ENCODE data around the gene ROGDI. TPM values are rescaled to one million over a fixed set of nuclear protein-coding genes. Genes with fewer than 3 reads are reported as not detected.

The ROGDI gene
- total and polyA plus RNA-seq, 9 of the 15 experiments (the other 6 are each of a cell fraction or from before 2014, with no cell fraction given), result 0.97 to 37.3 (median 16.5) TPM

DNA sequence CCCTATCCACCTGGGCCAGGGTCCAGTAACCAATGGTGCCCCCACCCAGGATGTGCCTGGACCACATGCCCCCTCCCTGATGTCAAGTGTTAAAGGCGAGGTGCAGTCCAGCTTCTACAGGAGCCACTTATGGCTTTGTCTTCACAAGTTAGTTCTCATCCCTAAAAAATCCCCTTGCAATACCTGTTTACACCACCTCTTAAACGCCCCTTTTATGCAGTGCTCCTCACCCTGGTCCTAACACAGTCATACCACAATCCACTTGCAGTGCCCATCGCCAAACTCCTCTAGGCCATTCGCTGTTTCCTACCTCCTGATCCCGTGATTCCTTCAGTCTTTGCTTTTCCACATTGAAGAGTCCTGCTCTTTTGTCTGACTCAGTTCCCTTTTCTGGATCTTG lies 37.5 kb upstream of the ROGDI start:
- FAIRE-seq, result no peak
- Histone ChIP-seq H3K4me1 (replicated peaks in 1 of 2; ENCODE audit: control insufficient read depth in 2 of 2, insufficient read depth in 2 of 2, low read length in 2 of 2) (peaks cover 0 to 2% of the 10 kb centered on the region in 2 experiments; a peak in 2 of 5 replicates), H3K9me1 (ENCODE audit: control insufficient read depth, insufficient read depth, low read length) (no peaks in the 10 kb centered on the region), H3K27ac (ENCODE audit: extremely low read depth, low read depth, low read length) (no peak overlapping the region), H3K4me2 (ENCODE audit: insufficient read depth, low read length) (no peak overlapping the region), H3K9me3 (replicated peaks; ENCODE audit: control insufficient read depth, insufficient read depth, low read depth, low read length) (no peaks in the 10 kb centered on the region), H3K27me3 (ENCODE audit: control insufficient read depth in 2 of 2, insufficient read depth in 2 of 2, low read length in 2 of 2) (no peaks in the 10 kb centered on the region), H2AFZ (ENCODE audit: low read depth, low read length) (no peak overlapping the region), H3K36me3 (ENCODE audit: control insufficient read depth, insufficient read depth, low read length) (peaks cover 92% of the 10 kb centered on the region), H4K20me1 (replicated peaks; ENCODE audit: control insufficient read depth, insufficient read depth, low read length) (peaks cover 6% of the 10 kb centered on the region; the same call in 1 of the 2 replicates), H3K9ac (ENCODE audit: insufficient read depth in 1 of 2, low read depth in 2 of 2, low read length in 2 of 2) (no peak overlapping the region), H3K4me3 (no peak overlapping the region), H3K79me2 (ENCODE audit: control insufficient read depth, insufficient read depth, low read length) (peaks cover 18% of the 10 kb centered on the region)
- ChIA-PET POLR2A (no interaction called here), CTCF (ENCODE audit: low intra/inter-chr PET ratio) (no interaction called here)
- WGBS (ENCODE audit: insufficient coverage, low coverage, missing lambda C conversion rate), result 99% methylated on average over 5 of the region's 5 CpGs
- peak; percentile 56 for ATAC-seq
- in situ Hi-C loops (cut with MboI), result no loop called here
- BruUV-seq (replicated peaks), result no TSS peak
- no peak for DNase-seq (ENCODE audit: extremely low read depth in 1 of 4, low spot score in 3 of 4)
- TF ChIP-seq RCOR1 (IDR thresholded peaks at IDR 0.05; ENCODE audit: borderline replicate concordance in 1 of 2, low read depth in 2 of 2, low read length in 2 of 2) (no peak), SAFB (IDR thresholded peaks at IDR 0.05; ENCODE audit: borderline replicate concordance, low read depth, low read length) (no peak), ZBTB17 (CRISPR knock-in tag; IDR thresholded peaks at IDR 0.05) (no peak), NFIC (IDR thresholded peaks at IDR 0.05) (peak; percentile 73)
- TF ChIP-seq, protein P1, sequence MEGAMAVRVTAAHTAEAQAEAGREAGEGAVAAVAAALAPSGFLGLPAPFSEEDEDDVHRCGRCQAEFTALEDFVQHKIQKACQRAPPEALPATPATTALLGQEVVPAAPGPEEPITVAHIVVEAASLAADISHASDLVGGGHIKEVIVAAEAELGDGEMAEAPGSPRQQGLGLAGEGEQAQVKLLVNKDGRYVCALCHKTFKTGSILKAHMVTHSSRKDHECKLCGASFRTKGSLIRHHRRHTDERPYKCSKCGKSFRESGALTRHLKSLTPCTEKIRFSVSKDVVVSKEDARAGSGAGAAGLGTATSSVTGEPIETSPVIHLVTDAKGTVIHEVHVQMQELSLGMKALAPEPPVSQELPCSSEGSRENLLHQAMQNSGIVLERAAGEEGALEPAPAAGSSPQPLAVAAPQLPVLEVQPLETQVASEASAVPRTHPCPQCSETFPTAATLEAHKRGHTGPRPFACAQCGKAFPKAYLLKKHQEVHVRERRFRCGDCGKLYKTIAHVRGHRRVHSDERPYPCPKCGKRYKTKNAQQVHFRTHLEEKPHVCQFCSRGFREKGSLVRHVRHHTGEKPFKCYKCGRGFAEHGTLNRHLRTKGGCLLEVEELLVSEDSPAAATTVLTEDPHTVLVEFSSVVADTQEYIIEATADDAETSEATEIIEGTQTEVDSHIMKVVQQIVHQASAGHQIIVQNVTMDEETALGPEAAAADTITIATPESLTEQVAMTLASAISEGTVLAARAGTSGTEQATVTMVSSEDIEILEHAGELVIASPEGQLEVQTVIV (CRISPR knock-in tag; IDR thresholded peaks at IDR 0.05; ENCODE audit: borderline replicate concordance), result no peak
- intact Hi-C loops (cut with micrococcal nuclease), result no loop called here

Data from K562 (cell line).